Mammary epithelial cell (primary cell): ENCODE measurements around the gene ERBIN.

ENCODE experiments used
- EZH2 ChIP-seq: IDR thresholded peaks from 2 replicates; pipeline ENCODE4 v1.6.1; 2012; ENCODE audit warnings: low read length, inconsistent platforms, borderline replicate concordance
- TF ChIP-seq, protein P1 (sequence below), 2 donors: IDR thresholded peaks in 1 of 2; conservative IDR thresholded peaks in 1 of 2; 2 replicates each; pipeline ENCODE4 v1.5.1; 2011 to 2012; ENCODE audit warnings: inconsistent platforms in 2 of 2, low read length in 2 of 2, mild to moderate bottlenecking in 2 of 2, control low read depth in 1 of 2, low read depth in 1 of 2; ENCODE audit not compliant: insufficient read depth in 1 of 2; ENCODE audit errors: extremely low read depth in 1 of 2

DNA sequence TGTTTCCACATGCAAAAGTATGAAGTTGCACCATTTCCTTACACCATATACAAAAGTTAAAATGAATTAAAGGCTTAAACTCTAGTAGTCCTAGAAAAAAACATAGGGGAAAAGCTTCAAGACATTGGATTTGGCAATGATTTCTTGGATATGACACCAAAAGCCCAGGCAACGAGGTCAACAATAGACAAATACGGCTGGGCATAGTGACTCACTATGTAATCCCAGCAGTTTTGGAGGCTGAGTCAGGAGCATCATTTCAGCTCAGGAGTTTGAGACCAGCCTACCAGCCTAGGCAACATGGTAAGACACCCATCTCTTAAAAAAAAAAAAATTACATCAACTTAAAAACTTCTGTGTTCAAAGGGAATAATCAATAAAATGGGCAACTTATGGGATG, 186.8 kb downstream of the ERBIN start:
- TF ChIP-seq EZH2 = no peak
- TF ChIP-seq, protein P1, sequence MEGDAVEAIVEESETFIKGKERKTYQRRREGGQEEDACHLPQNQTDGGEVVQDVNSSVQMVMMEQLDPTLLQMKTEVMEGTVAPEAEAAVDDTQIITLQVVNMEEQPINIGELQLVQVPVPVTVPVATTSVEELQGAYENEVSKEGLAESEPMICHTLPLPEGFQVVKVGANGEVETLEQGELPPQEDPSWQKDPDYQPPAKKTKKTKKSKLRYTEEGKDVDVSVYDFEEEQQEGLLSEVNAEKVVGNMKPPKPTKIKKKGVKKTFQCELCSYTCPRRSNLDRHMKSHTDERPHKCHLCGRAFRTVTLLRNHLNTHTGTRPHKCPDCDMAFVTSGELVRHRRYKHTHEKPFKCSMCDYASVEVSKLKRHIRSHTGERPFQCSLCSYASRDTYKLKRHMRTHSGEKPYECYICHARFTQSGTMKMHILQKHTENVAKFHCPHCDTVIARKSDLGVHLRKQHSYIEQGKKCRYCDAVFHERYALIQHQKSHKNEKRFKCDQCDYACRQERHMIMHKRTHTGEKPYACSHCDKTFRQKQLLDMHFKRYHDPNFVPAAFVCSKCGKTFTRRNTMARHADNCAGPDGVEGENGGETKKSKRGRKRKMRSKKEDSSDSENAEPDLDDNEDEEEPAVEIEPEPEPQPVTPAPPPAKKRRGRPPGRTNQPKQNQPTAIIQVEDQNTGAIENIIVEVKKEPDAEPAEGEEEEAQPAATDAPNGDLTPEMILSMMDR (conservative IDR thresholded peaks at IDR 0.05 in 1 of 2, IDR thresholded peaks at IDR 0.05 in 1 of 2; ENCODE audit: extremely low read depth in 1 of 2, insufficient read depth in 1 of 2, low read depth in 1 of 2, low read length in 2 of 2) = no peak
